Measurements from ENCODE around the gene SYT8.
"Not testable (repeated sequence)": the region's sequence is repeated elsewhere in the genome, so short reads cannot be mapped to it uniquely, and the experiment has no call there.

SYT8 gene

GRCh38 chr11:1873813-1874150, 39.0 kb downstream of the SYT8 start:
- not testable (repeated sequence) for DNase-seq (ENCODE audit: low read depth)

DNA sequence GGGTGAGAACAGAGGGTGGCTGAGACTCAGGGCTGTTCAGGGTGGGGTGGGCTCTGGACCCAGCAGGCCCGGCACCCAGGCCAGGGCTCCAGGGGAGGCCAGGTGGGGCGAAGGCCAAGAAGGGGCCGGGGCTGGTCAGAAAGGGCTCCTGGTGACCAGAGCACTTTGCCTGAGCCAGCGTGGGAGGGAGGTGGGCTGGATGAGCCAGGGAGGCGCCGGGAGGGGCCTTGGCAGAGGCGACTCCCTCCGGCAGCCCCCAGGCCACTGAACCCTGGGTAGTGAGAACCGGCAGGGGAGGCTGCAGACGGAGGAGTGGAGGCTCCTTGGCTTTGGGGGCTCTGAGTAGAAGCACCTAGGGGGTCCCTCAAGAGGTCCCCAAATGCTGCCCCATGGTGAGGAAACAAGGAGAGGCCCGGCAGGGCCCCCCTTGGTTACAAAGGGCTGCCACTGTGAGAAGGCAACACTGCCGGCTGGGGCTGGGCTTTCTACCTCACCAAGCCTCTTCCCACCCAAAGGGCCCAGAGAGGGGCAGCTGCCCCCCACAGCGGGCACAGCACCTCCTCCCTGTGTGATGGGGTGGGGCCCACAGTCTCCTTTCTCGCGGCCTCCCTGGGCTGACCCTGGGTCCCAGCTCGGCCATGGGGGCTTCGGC, 39.8 kb downstream of the SYT8 start:
- DNase-seq (ENCODE audit: low read depth), result not testable (repeated sequence)

- peak; percentile 21 for DNase-seq (ENCODE audit: low read depth)
Measured at GRCh38 chr11:1875093-1875850, 40.5 kb downstream of the SYT8 start.

DNA sequence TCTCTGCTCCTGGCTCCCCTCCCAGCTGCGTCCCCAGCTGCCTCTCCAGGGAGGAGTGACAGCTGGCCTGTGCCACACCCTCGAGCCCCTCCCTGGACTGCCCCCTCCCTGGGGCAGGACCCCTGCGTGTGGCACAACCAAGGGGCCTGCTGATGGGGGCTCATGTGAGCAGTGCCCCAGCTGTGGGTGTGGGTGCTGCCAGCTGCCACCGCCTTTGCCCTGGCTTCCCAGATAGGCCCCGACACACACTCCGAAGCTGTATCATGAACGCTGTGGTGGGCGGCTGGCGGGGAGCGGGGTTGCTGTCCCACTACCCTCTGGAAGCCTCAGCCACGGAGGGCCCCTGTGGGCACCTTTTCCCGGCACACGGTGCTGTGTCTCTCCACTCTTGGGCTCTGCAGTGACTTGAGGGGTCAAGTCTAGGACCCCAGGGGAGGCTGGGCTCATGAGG, 41.1 kb downstream of the SYT8 start:
- not testable (repeated sequence) for DNase-seq (ENCODE audit: low read depth)

DNA sequence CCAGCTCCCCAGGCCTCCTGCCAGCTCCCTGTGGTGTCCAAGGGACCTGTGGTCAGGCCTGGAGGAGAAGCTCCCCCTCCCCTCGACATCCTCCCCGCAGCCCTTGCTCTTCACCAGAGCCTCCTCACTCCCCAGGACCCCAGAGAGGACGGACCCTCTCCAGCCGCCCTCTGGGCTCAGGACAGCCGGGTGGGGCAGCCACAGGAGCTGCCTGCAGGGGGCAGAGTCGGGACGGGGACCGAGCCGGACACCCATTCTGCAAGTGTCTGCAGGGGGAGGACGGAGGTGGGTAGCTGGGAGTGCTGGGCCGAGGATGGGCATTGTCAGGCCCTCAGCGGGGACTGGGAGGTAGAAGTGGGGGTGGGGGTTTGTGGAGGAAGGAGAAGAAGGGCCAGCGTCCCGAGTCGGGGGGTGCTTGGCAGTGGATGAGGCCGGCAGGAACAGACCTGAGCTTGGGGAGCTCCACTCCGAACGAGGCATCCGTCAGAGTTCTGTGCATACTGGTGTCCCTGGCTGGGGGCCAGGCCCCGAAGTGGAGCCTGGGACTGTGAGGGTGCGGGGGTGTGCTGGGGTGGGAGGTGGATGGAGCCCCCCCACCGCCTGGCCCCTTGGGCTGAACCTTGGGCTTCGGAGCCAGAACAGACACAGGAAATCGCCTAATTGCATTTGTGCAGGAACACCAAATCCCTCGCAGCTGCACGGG, 41.7 kb downstream of the SYT8 start:
- peak; percentile 88 for DNase-seq (ENCODE audit: low read depth)

DNA sequence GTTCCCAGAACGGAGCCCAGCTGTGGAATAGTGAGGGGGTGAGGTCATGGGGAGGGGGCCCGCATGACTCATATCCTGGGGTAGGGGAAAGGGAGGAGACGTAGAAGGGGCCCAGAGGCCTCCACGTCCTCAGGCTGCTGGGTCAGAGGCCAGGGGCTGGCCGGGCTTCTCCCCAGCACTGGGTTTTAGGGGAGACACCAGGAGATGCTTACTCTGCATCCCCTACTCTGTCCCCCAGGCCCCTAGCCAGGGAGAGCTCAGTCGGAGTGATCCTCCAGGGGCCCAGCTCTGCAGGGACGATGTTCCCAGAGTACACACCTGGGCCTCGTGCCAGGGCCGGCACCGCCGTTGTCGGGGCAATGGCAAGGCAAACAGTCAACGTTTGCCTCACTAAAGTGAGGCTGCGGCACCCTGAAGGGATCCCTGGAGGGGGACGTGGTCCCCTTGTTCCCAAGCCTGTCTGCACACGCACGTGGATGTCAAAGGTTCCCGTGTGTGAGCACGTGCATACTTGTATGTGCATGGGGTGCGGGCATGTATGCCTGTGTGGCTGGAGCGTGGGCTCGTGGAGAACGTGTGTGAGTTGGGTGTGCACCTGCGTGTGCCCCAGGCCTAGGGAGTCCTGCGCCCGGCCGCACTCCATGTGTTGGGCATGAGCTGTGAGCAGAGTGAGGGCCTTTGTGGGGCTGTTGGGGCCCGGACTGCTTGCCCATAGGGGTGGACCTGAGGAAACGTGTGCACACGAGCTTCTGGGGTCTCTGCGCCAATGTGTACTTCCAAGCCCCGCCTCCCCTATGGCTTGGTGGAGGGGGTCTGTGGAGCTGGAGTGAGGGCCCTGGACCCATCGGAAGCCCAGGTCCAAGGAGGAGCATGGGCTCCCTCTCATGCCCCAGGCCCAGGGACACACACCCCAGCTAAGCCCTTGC, 42.7 kb downstream of the SYT8 start:
- peak; percentile 66 for DNase-seq (ENCODE audit: low read depth)

GRCh38 chr11:1878137-1879031, 43.6 kb downstream of the SYT8 start:
- no peak for DNase-seq (ENCODE audit: low read depth)

DNA sequence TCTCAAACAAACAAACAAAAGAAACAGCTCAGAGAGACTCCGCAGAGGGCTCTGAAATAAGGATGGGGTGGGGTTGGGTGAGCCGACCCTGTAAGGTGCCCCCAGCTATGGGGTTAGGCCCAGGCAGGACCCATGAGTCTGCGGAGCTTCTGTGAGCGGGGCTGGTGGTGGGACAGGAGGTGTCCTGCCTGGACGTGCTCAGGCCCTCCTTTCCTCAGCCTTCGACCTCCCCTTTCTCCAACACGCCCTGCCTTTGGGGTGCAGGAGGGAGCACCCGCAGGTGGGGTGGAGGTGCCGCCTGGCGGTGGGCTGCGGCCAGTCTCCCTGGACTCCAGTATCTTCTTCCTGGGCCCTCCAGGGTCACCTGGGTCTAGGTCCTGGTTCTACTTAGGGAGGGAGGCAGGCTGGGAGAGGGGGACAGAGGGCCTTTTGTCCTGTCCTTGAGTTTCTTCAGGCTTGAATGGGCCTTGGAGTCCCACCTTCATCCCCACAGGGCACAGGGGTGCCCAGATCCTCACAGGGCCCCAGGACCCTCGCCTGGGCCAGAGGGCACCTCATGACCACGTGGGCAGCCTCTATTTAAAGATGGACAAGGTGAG, 44.7 kb downstream of the SYT8 start:
- no peak for DNase-seq (ENCODE audit: low read depth)

GRCh38 chr11:1879941-1880720, 45.3 kb downstream of the SYT8 start:
- DNase-seq (ENCODE audit: low read depth), result peak; percentile 51

DNA sequence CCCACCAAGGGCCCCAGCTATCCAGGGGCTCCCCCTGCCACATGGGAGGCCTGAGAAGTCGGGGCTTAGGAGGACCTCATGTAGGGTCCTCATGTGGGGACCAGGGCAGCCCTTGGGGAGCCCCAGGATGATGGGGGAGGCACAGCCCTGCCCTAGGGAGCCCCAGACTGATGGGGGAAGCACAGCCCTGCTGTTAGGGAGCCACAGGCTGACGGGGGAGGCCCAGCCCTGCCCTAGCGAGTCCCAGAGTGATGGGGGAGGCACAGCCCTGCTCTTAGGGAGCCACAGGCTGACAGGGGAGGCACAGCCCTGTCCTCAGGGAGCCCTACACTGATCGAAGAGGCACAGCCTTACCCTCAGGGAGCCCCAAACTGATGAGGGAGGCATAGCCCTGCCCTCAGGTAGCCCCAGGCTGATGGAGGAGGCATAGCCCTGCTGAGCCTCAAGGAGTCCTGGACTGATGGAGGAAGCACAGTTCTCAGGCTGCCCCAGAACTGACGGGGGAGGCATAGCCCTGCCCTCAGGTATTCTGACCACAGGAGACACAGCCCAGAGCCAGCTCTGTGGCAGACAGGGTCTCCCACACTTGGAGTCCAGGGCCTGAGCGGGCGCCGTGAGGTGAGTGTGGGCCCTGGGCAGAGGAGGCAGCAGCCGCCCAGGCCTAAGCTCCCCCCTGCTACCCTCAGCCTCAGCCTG, 46.1 kb downstream of the SYT8 start:
- no peak for DNase-seq (ENCODE audit: low read depth)

DNA sequence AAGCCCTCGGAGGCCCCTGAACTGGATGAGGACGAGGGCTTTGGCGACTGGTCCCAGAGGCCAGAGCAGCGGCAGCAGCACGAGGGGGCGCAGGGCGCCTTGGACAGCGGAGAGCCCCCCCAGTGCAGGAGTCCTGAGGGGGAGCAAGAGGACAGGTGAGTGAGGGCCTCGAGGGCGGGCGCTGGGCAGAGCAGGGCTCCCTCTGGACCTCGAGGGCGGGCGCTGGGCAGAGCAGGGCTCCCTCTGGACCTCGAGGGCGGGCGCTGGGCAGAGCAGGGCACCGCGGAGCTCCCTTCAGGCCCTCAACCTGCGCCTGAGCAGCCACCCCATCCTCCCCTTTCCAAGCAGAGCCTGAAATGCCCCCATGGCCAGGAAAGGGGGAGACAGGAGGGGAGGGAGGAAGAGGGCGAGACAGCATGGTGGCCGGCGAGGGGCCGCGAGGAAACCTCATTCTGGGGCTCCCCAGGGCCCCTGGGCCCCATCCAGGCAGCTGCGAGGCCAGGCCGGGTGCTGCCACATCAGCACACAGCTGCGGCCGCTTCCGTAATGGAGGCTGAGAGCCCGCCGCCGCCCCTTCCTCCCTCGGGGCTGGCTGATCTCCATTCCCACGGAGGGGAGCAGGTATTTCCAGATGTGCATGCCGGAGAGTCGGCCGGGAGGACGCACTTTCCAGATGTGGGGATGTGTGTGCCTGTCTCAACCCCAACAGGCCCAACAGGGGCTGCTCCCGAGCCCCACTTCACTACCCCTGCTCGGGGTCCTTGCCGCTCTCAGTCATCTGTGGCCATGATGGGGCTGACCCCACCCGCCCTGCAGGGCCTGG, 46.9 kb downstream of the SYT8 start:
- no peak for DNase-seq (ENCODE audit: low read depth)

- peak; percentile 71 for DNase-seq (ENCODE audit: low read depth)
Measured at GRCh38 chr11:1882265-1883238, 47.8 kb downstream of the SYT8 start.

GRCh38 chr11:1883346-1884302, 48.8 kb downstream of the SYT8 start:
- DNase-seq (ENCODE audit: low read depth), result no peak

DNA sequence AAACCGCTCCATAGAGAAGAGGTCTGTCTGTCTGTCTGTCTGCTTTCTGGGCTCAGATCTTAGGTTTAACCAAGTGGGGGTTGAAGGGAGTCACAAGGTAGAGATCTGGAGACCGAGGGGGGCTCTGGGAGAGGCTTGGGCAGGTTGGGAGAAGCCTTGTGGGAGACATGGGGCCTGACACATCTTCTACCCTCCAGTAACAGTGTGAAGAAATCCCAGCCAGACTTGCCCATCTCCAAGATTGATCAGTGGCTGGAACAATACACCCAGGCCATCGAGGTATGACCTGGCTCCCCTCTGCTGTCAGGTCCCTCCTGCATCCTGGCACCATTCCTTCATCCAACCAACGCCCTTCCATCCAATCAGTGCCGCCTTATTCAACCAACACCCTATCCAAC, 49.5 kb downstream of the SYT8 start:
- no peak for DNase-seq (ENCODE audit: low read depth)

- DNase-seq (ENCODE audit: low read depth), result not testable (repeated sequence)
Measured at GRCh38 chr11:1886551-1886950, 51.8 kb downstream of the SYT8 start.

Data from iris pigment epithelial cell (primary cell).